SK-N-SH treated with all-trans-retinoic acid at 6 μM for 48 hours (cell line): ENCODE results near the gene EXOC1L.

Experiments
- BACH2 ChIP-seq: fragments of 250-450 bp; sonication (Bioruptor Pico); IDR thresholded peaks from 2 replicates; pipeline ENCODE4 v1.9.0; 2021; ENCODE audit warnings: mild to moderate bottlenecking, borderline replicate concordance
- CREB5 ChIP-seq: fragments of 250-450 bp; sonication (Bioruptor Pico); IDR thresholded peaks from 2 replicates; pipeline ENCODE4 v1.5.1; 2020; ENCODE audit warnings: low read depth, mild to moderate bottlenecking, moderate library complexity
- GLIS3 ChIP-seq: fragments of 250-450 bp; sonication (Bioruptor Pico); IDR thresholded peaks from 2 replicates; pipeline ENCODE4 v1.5.0; 2020; ENCODE audit warnings: mild to moderate bottlenecking, moderate library complexity
- ISL1 ChIP-seq: fragments of 250-450 bp; sonication (Bioruptor Pico); IDR thresholded peaks from 2 replicates; pipeline ENCODE4 v2.1.2; 2022; ENCODE audit warnings: mild to moderate bottlenecking, moderate library complexity
- POU6F1 ChIP-seq: fragments of 250-450 bp; sonication (Bioruptor Pico); IDR thresholded peaks from 2 replicates; pipeline ENCODE4 v1.8.0; 2021; ENCODE audit warnings: low read depth, mild to moderate bottlenecking, moderate library complexity, borderline replicate concordance
- RARB ChIP-seq: fragments of 250-450 bp; sonication (Bioruptor Pico); IDR thresholded peaks from 2 replicates; pipeline ENCODE4 v1.8.0; 2021; ENCODE audit warnings: mild to moderate bottlenecking, moderate library complexity
- ZFP3 ChIP-seq: fragments of 250-450 bp; sonication (Bioruptor Pico); IDR thresholded peaks from 2 replicates; pipeline ENCODE4 v1.5.0; 2020; ENCODE audit warnings: mild to moderate bottlenecking, moderate library complexity
- ZNF70 ChIP-seq: fragments of 450-650 bp; formaldehyde crosslinking; IDR thresholded peaks from 2 replicates; pipeline ENCODE4 v1.5.0; 2020; ENCODE audit warnings: mild to moderate bottlenecking, moderate library complexity

GRCh38 chr4:55854129-55854528 lies 34.5 kb downstream of the EXOC1L start:
- no peak for TF ChIP-seq ZFP3 (CRISPR knock-in tag)
- TF ChIP-seq ZNF70 (CRISPR knock-in tag), result no peak
- TF ChIP-seq CREB5 (CRISPR knock-in tag), result no peak
- no peak for TF ChIP-seq BACH2 (CRISPR knock-in tag)
- TF ChIP-seq RARB (CRISPR knock-in tag), result no peak
- no peak for TF ChIP-seq GLIS3
- TF ChIP-seq ISL1 (CRISPR knock-in tag), result no peak
- TF ChIP-seq POU6F1, result no peak
